Spinal cord (tissue), 10 donors: ENCODE measurements around the gene MGAT4A. TPM values are rescaled to one million over a fixed set of nuclear protein-coding genes. Genes with fewer than 3 reads are reported as not detected.

Experiments
- DNase-seq, 6 donors: peaks; one replicate each; pipeline versions ENCODE4 v3.0.0 to v3.0.0-alpha.2; 2013 to 2015; ENCODE audit warnings: low spot score in 6 of 6, low read depth in 4 of 6
- H3K27ac ChIP-seq: one replicate; pipeline ENCODE4 v1.5.1; 2013; ENCODE audit warnings: low read depth, low read length, control low read depth
- H3K27me3 ChIP-seq: one replicate; pipeline ENCODE4 v1.6.1; 2013; ENCODE audit warnings: low read length; ENCODE audit not compliant: control insufficient read depth, insufficient read depth
- H3K36me3 ChIP-seq: one replicate; pipeline ENCODE4 v1.6.1; 2013; ENCODE audit warnings: low read length; ENCODE audit not compliant: control insufficient read depth, insufficient read depth
- H3K4me1 ChIP-seq: one replicate; pipeline ENCODE4 v1.6.1; 2013; ENCODE audit warnings: low read length; ENCODE audit not compliant: control insufficient read depth, insufficient read depth
- H3K4me3 ChIP-seq: one replicate; pipeline ENCODE4 v1.5.1; 2013; ENCODE audit warnings: low read depth, low read length, control low read depth
- H3K9me3 ChIP-seq: one replicate; pipeline ENCODE4 v1.6.1; 2013; ENCODE audit warnings: low read length; ENCODE audit not compliant: control insufficient read depth, insufficient read depth
- WGBS: methylation state at CpG from one replicate; pipeline ENCODE4 v1.1.5; 2013; ENCODE audit warnings: missing lambda C conversion rate; ENCODE audit not compliant: insufficient coverage; 5-methylcytosine and 5-hydroxymethylcytosine counted together
- polyA plus RNA-seq, 2 donors: library from polyadenylated mRNA; unstranded; fragments of 120-200 nt; gene quantifications; one replicate each; pipeline ENCODE4 v1.2.1, GENCODE V29; 2013; ENCODE audit not compliant: insufficient read length in 2 of 2
- total RNA-seq, 2 donors: library from RNA; depleted of rRNA in 1 of 2; stranded (reverse); fragments of 120-200 nt in 1 of 2; fragments of >200 nt in 1 of 2; gene quantifications; one replicate each; pipeline versions ENCODE4 v1.2.3 to v1.2.4, GENCODE V29; 2013 to 2014
- donor health status: healthy.

The MGAT4A gene
- total and polyA plus RNA-seq, 4 donors = 25.2 to 51.2 (median 29.9) TPM

- no peak overlapping the region for H3K4me3 ChIP-seq
- H3K27me3 ChIP-seq = no peaks in the 10 kb centered on the region
- H3K9me3 ChIP-seq = no peaks in the 10 kb centered on the region
- H3K27ac ChIP-seq = no peak overlapping the region
- H3K36me3 ChIP-seq = peaks cover 3% of the 10 kb centered on the region
- 36% methylated on average over 5 of the region's 8 CpGs for WGBS
- no peaks in the 10 kb centered on the region for H3K4me1 ChIP-seq
- DNase-seq = peak in 1 of 6 donors; percentile 51
Measured at GRCh38 chr2:98726205-98726604, 4.7 kb downstream of the MGAT4A start.

GRCh38 chr2:98720286-98720685, 10.6 kb downstream of the MGAT4A start:
- Histone ChIP-seq H3K4me1 (no peaks in the 10 kb centered on the region), H3K36me3 (peaks cover 3% of the 10 kb centered on the region), H3K27me3 (no peaks in the 10 kb centered on the region), H3K4me3 (no peak overlapping the region), H3K27ac (no peak overlapping the region), H3K9me3 (no peaks in the 10 kb centered on the region)
- no peak for DNase-seq
- WGBS = 100% methylated on average over 1 of the region's 4 CpGs

GRCh38 chr2:98717621-98718020, 13.3 kb downstream of the MGAT4A start:
- Histone ChIP-seq H3K36me3 (no peaks in the 10 kb centered on the region), H3K9me3 (no peaks in the 10 kb centered on the region), H3K4me1 (no peaks in the 10 kb centered on the region), H3K4me3 (no peak overlapping the region), H3K27me3 (no peaks in the 10 kb centered on the region), H3K27ac (no peak overlapping the region)
- no peak for DNase-seq
- 58% methylated on average over 2 of the region's 6 CpGs for WGBS

DNA sequence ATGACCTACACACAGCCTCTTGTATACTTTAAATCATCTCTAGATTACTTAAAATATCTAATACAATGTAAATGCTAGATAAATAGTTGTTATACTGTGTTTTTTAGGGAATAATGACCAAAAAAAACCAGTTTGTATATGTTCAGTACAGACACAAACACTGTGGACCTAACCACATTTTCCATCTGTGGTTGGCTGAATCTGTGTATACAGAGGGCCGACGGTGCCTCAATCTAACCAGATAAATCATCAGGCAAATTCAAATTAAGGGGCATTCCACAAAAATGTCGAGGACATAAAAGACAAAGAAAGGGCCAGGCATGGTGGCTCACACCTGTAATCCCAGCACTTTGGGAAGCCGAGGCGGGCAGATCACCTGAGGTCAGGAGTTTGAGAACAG, 14.1 kb downstream of the MGAT4A start:
- Histone ChIP-seq H3K4me3 (no peak overlapping the region), H3K4me1 (no peaks in the 10 kb centered on the region), H3K36me3 (no peaks in the 10 kb centered on the region), H3K27ac (no peak overlapping the region), H3K27me3 (no peaks in the 10 kb centered on the region), H3K9me3 (no peaks in the 10 kb centered on the region)
- 83% methylated on average over 1 of the region's 5 CpGs for WGBS
- no peak for DNase-seq

GRCh38 chr2:98715812-98716451, 15.0 kb downstream of the MGAT4A start:
- no peak for DNase-seq
- Histone ChIP-seq H3K27me3 (no peaks in the 10 kb centered on the region), H3K27ac (no peak overlapping the region), H3K36me3 (no peaks in the 10 kb centered on the region), H3K9me3 (no peaks in the 10 kb centered on the region), H3K4me3 (no peak overlapping the region), H3K4me1 (no peaks in the 10 kb centered on the region)
- WGBS = 98% methylated on average over 4 of the region's 9 CpGs

DNA sequence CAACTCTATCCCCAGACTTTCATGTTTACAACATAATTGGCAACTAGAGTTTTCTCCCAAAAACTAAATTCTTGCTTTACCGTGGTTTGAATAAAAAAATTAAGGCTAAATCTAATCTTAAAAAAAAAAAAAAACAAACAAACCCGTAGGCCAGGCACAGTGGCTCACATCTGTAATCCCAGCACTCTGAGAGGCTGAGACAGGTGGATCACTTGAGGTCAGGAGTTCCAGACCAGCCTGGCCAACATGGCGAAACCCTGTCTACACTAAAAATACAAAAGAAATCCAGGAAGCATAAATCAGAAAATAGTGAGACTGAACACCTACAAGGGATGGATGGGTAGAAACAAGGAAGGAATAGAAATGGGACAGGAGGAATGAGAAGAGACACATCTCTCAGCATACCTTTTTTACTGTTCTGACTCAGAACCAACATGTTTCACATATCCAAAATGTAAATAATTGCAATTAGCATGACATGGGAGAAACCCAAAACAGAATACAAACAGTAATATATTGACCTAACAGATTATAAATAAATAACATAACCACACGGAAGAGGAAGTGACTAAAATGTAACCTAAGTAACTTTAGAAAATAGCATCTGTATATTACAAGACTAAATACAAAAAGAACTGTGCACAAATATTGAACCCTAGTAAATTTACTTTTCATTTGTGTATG, 17.5 kb downstream of the MGAT4A start:
- Histone ChIP-seq H3K4me3 (no peak overlapping the region), H3K9me3 (no peaks in the 10 kb centered on the region), H3K27ac (no peak overlapping the region), H3K4me1 (no peaks in the 10 kb centered on the region), H3K36me3 (no peaks in the 10 kb centered on the region), H3K27me3 (no peaks in the 10 kb centered on the region)
- no peak for DNase-seq
- WGBS = no CpG with 5 or more reads among the region's 4 CpGs

DNA sequence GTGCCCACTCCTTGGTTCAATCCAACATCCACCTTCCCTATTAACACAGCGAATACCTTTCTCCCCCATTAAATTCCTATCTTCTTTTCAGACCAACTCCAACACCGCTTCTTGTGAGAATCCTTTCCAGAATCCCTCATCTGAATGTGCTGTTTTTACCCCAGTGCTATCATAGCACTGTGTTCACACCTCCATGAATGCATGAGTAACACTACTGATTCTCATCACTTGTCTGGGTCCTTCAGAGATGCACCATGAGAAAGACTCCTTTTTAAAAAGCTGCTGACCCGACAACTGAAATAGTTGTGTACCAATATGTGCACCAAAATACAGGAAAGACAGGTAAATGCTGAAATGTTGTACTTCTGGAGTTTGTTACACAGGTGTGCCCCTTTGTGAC, 18.8 kb downstream of the MGAT4A start:
- Histone ChIP-seq H3K4me3 (no peak overlapping the region), H3K27ac (no peak overlapping the region), H3K36me3 (no peaks in the 10 kb centered on the region), H3K9me3 (no peaks in the 10 kb centered on the region), H3K4me1 (no peaks in the 10 kb centered on the region), H3K27me3 (no peaks in the 10 kb centered on the region)
- DNase-seq = no peak
- 95% methylated on average over 3 of the region's 3 CpGs for WGBS

DNA sequence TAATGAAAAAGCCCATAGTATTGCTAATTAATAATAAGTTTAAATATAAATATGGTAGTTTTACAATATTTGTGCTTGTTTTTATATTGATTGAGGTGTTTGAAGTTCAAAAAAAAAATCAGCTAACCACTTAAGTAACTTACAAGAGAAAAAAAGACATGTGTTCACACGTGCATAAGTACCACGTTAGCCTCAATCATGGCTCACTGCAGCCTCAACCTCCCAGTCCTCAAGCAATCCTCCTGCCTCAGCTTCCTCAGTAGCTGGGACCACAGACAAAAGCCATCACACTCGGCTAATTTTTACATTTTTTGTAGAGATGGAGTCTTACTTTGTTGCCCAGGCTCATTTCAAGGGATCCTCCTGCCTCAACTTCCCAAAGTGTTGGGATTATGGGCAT, 19.4 kb downstream of the MGAT4A start:
- no peak overlapping the region for H3K27ac ChIP-seq
- no peak for DNase-seq
- no CpG with 5 or more reads among the region's 3 CpGs for WGBS
- H3K36me3 ChIP-seq = no peaks in the 10 kb centered on the region
- no peaks in the 10 kb centered on the region for H3K9me3 ChIP-seq
- H3K4me3 ChIP-seq = no peak overlapping the region
- H3K27me3 ChIP-seq = no peaks in the 10 kb centered on the region
- H3K4me1 ChIP-seq = no peaks in the 10 kb centered on the region

DNA sequence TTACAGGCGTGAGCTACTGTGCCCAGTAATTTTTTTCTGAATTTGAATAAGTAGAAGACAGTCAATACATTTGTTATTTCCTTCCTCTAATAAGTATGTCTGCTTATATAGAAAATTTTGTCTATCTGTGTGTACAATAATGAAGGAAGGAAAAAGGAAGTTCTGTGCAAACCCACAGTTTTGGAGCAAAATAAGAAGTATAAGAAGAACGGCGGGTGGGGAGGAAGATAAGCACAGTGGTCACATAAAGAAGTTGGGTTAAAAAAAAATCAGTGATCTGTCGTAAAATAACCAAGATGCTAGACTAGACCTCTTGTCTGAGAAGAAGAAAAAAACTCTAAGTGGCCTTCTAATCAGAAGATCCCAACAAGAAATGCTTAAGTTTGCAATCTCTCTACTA, 20.2 kb downstream of the MGAT4A start:
- no peak for DNase-seq
- 87% methylated on average over 2 of the region's 4 CpGs for WGBS
- no peaks in the 10 kb centered on the region for H3K9me3 ChIP-seq
- H3K4me3 ChIP-seq = no peak overlapping the region
- no peaks in the 10 kb centered on the region for H3K27me3 ChIP-seq
- H3K27ac ChIP-seq = no peak overlapping the region
- no peaks in the 10 kb centered on the region for H3K4me1 ChIP-seq
- no peaks in the 10 kb centered on the region for H3K36me3 ChIP-seq

- H3K9me3 ChIP-seq = no peaks in the 10 kb centered on the region
- DNase-seq = peak in 3 of 6 donors; percentile 36 to 83 (median 66)
- H3K4me1 ChIP-seq = no peaks in the 10 kb centered on the region
- H3K4me3 ChIP-seq = no peak overlapping the region
- H3K36me3 ChIP-seq = no peaks in the 10 kb centered on the region
- no peak overlapping the region for H3K27ac ChIP-seq
- no peaks in the 10 kb centered on the region for H3K27me3 ChIP-seq
Measured at GRCh38 chr2:98709535-98709934, 21.4 kb downstream of the MGAT4A start.
